Left ventricle myocardium inferior (tissue), 1 donor: Measurements from ENCODE around the gene C2CD4B. TPM values are rescaled to one million over a fixed set of nuclear protein-coding genes. Genes with fewer than 3 reads are reported as not detected.

Source experiments
- DNase-seq: peaks from one replicate; pipeline ENCODE4 v3.0.0-alpha.2; 2020
- H3K27ac ChIP-seq: fragments of 200-600 bp; replicated peaks from 2 replicates; pipeline ENCODE4 v1.8.0; 2021
- H3K27me3 ChIP-seq: fragments of 200-600 bp; 2 replicates; pipeline ENCODE4 v1.8.0; 2021; ENCODE audit warnings: low read depth
- H3K36me3 ChIP-seq: fragments of 200-600 bp; 2 replicates; pipeline ENCODE4 v1.8.0; 2021
- H3K4me1 ChIP-seq: fragments of 200-600 bp; 2 replicates; pipeline ENCODE4 v1.8.0; 2021
- H3K4me3 ChIP-seq: fragments of 200-600 bp; 2 replicates; pipeline ENCODE4 v1.8.0; 2021; ENCODE audit warnings: mild to moderate bottlenecking, moderate library complexity
- H3K9me3 ChIP-seq: fragments of 200-600 bp; replicated peaks from 2 replicates; pipeline ENCODE4 v1.8.0; 2021
- CTCF ChIP-seq: fragments of 200-600 bp; IDR thresholded peaks from 2 replicates; pipeline ENCODE4 v1.8.0; 2021; ENCODE audit warnings: antibody characterized with exemption, mild to moderate bottlenecking, borderline replicate concordance
- intact Hi-C: fragments of 100-400 bp; cut with micrococcal nuclease; formaldehyde crosslinking; loops from one replicate; pipeline ENCODE4 v1.11.0; 2022
- total RNA-seq: library from RNA; stranded (reverse); fragmentation: NEBNext Ultra II Directional; extraction: Animal tissue kit (Norgen Biotek cat#: 25700); gene quantifications from one replicate; pipeline ENCODE4 v1.2.1, GENCODE V29; 2021
- donor health status: DM: no; HTN: yes; CAD: no; lungs with severe emphysema.

The C2CD4B gene
- total RNA-seq, 1 donor from 2014 or later, result 1.9 TPM

GRCh38 chr15:62119874-62120273 lies 45.2 kb downstream of the C2CD4B start:
- DNase-seq, result no peak
- no peaks in the 10 kb centered on the region for H3K36me3 ChIP-seq
- TF ChIP-seq CTCF, result no peak
- peaks cover 12% of the 10 kb centered on the region for H3K4me1 ChIP-seq
- H3K27me3 ChIP-seq, result no peaks in the 10 kb centered on the region
- intact Hi-C loops, result no loop called here
- no peaks in the 10 kb centered on the region for H3K9me3 ChIP-seq
- H3K27ac ChIP-seq, result peak overlapping the region; percentile 76
- H3K4me3 ChIP-seq, result no peak overlapping the region

DNA sequence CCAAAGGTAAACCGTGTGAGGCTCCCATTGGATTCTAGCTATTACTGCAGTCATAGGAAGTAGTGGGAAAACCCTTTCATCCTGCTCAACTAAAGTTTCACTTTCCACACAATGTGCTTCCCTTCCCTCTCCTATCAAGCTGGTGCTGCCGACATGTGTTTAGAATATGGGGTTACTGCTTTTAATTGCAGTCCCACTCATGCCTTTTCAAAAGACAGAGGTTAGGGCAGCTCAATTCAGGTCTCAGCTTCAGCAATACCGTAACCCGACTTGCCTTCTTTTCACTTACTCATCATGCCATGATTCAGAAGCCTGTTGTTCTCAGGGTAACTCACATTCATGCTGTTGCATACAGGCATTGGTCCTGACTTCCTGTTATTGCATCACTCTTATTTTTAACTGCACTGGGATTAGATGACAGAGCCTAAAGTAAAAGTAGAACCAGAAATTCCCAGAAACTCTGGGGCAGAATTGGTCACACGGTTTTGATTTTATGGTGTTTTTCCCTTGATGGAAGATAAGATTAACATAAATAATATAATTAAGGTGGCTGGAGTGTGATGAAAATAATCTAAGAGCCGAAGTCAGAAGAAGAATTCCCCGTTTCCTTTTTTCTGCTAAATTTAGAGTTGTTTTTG lies 45.7 kb downstream of the C2CD4B start:
- H3K36me3 ChIP-seq, result no peaks in the 10 kb centered on the region
- no peak for TF ChIP-seq CTCF
- no peak for DNase-seq
- peak overlapping the region; percentile 76 for H3K27ac ChIP-seq
- intact Hi-C loops, result no loop called here
- no peaks in the 10 kb centered on the region for H3K9me3 ChIP-seq
- H3K27me3 ChIP-seq, result no peaks in the 10 kb centered on the region
- peaks cover 12% of the 10 kb centered on the region for H3K4me1 ChIP-seq
- peak overlapping the region; percentile 44 for H3K4me3 ChIP-seq

DNA sequence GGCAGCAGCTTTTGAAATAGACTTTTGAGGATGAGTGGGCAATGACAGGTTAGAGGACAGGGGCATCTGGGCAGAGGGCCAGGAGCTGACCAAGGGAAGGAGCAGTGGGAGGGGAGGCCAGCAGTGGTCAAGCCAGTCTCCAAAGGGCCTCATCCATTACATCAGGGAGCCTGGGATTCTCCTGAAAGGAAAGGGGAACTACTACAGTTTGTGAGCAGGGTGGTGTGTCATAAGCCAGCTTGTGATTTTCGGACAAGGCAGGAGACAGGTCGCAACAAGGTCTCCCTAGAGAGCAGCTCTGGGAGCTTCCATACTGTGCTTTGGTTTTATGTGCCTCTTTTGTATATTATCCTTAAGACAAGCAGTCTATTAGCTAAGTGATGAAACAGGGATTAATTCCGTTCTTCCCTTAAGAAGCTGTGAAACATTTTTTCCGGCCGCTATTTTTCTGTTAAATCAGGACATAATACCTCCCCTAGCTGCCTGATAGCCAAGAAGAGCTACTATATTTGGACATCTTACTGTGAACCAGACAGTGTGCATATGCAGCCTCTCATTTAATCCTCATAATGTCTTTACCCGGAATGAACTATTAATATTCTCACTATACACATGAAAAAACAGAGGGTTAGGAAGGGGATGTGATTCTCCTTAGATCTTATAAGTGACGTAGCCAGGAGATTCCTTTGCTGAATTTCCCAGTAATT lies 46.4 kb downstream of the C2CD4B start:
- Histone ChIP-seq H3K9me3 (no peaks in the 10 kb centered on the region), H3K27ac (peak overlapping the region; percentile 76), H3K36me3 (no peaks in the 10 kb centered on the region), H3K4me3 (peak overlapping the region; percentile 44), H3K4me1 (peaks cover 12% of the 10 kb centered on the region), H3K27me3 (no peaks in the 10 kb centered on the region)
- TF ChIP-seq CTCF, result no peak
- no peak for DNase-seq
- intact Hi-C loops, result no loop called here

DNA sequence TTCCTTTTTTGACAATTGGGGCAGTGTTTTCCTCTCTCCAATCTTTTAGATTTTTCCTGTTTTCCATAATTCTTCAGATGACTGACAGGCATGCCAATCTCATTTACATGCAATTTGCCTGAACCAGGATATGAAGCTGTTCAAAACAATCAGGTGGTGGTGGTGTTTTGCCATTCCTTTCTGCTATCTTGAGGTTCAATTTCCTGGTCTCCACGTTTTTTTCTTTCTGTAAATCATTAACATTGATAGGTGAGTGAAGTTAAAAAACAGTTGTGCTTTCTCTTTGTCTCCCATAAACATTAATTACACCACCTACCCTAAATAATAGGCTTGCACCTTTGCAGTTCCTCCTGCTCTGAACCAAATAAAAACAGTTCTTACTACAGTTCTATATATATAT lies 49.2 kb downstream of the C2CD4B start:
- TF ChIP-seq CTCF, result no peak
- no peak for DNase-seq
- intact Hi-C loops, result no loop called here
- no peak overlapping the region for H3K4me3 ChIP-seq
- no peaks in the 10 kb centered on the region for H3K27me3 ChIP-seq
- peaks cover 14% of the 10 kb centered on the region for H3K4me1 ChIP-seq
- no peaks in the 10 kb centered on the region for H3K36me3 ChIP-seq
- no peak overlapping the region for H3K27ac ChIP-seq
- H3K9me3 ChIP-seq, result no peaks in the 10 kb centered on the region

Other genes with a start within 250 kb of the C2CD4B start
- 32.9 TPM for gene VPS13C, start 104.8 kb downstream of the C2CD4B start, total RNA-seq
- not detected for gene C2CD4A, start 98.3 kb downstream of the C2CD4B start, total RNA-seq
- gene TLN2, start 225.3 kb upstream of the C2CD4B start, total RNA-seq, result 39.6 TPM